Trophoblast cell (in vitro differentiated cells and primary cell): ENCODE data around the gene GET4. TPM values are rescaled to one million over a fixed set of nuclear protein-coding genes. Genes with fewer than 3 reads are reported as not detected.
A peak's percentile ranks its signal among the peaks of the same experiment; 100 is the strongest.

ENCODE experiments used
- DNase-seq, 2 donors: peaks; one replicate each; pipeline ENCODE4 v3.0.0-alpha.2; 2016
- H2AFZ ChIP-seq: 2 replicates; pipeline ENCODE4 v1.6.1; 2013; ENCODE audit warnings: low read length, moderate library complexity, mild to moderate bottlenecking; ENCODE audit not compliant: insufficient read depth, poor library complexity
- H2AK5ac ChIP-seq: 2 replicates; pipeline ENCODE4 v1.6.1; 2013; ENCODE audit warnings: mild to moderate bottlenecking, low read length
- H2BK120ac ChIP-seq: 2 replicates; pipeline ENCODE4 v1.6.1; 2013; ENCODE audit warnings: low read length, mild to moderate bottlenecking, moderate library complexity; ENCODE audit not compliant: insufficient read depth, poor library complexity
- H2BK12ac ChIP-seq: 2 replicates; pipeline ENCODE4 v1.6.1; 2013; ENCODE audit warnings: mild to moderate bottlenecking, low read length, moderate library complexity
- H2BK5ac ChIP-seq: 2 replicates; pipeline ENCODE4 v1.6.1; 2013; ENCODE audit warnings: low read length, low read depth, moderate library complexity, mild to moderate bottlenecking; ENCODE audit not compliant: poor library complexity
- H3K14ac ChIP-seq: 2 replicates; pipeline ENCODE4 v1.6.1; 2013; ENCODE audit warnings: mild to moderate bottlenecking, low read length
- H3K18ac ChIP-seq: 2 replicates; pipeline ENCODE4 v1.6.1; 2013; ENCODE audit warnings: mild to moderate bottlenecking, low read length
- H3K23ac ChIP-seq: 2 replicates; pipeline ENCODE4 v1.6.1; 2013; ENCODE audit warnings: low read length
- H3K27ac ChIP-seq: 2 replicates; pipeline ENCODE4 v1.5.1; 2013; ENCODE audit warnings: low read depth, mild to moderate bottlenecking, inconsistent platforms, low read length, moderate library complexity
- H3K27me3 ChIP-seq: 2 replicates; pipeline ENCODE4 v1.6.1; 2013; ENCODE audit warnings: inconsistent platforms, mild to moderate bottlenecking, low read length, moderate library complexity; ENCODE audit not compliant: insufficient read depth
- H3K36me3 ChIP-seq, 2 experiments: 1 replicate in 1 of 2; 2 replicates in 1 of 2; pipeline ENCODE4 v1.6.1; 2013; ENCODE audit warnings: low read length in 2 of 2, mild to moderate bottlenecking in 2 of 2, moderate library complexity in 1 of 2; ENCODE audit not compliant: insufficient read depth in 2 of 2, control insufficient read depth in 1 of 2
- H3K4ac ChIP-seq: 2 replicates; pipeline ENCODE4 v1.6.1; 2013; ENCODE audit warnings: low read depth, mild to moderate bottlenecking, low read length, moderate library complexity
- H3K4me1 ChIP-seq, 2 experiments: 1 replicate in 1 of 2; 2 replicates in 1 of 2; pipeline ENCODE4 v1.6.1; 2013; ENCODE audit warnings: low read length in 2 of 2, mild to moderate bottlenecking in 2 of 2, moderate library complexity in 1 of 2; ENCODE audit not compliant: insufficient read depth in 2 of 2, control insufficient read depth in 1 of 2
- H3K4me2 ChIP-seq: 2 replicates; pipeline ENCODE4 v1.6.1; 2013; ENCODE audit warnings: inconsistent platforms, mild to moderate bottlenecking, low read length, moderate library complexity
- H3K4me3 ChIP-seq: 2 replicates; pipeline ENCODE4 v1.5.1; 2013; ENCODE audit warnings: mild to moderate bottlenecking, low read depth, low read length, inconsistent platforms
- H3K79me1 ChIP-seq: one replicate; pipeline ENCODE4 v1.6.1; 2013; ENCODE audit warnings: low read length
- H3K79me2 ChIP-seq: 2 replicates; pipeline ENCODE4 v1.6.1; 2013; ENCODE audit warnings: low read length, mild to moderate bottlenecking; ENCODE audit not compliant: control insufficient read depth, insufficient read depth, poor library complexity
- H3K9ac ChIP-seq: 2 replicates; pipeline ENCODE4 v1.6.1; 2013; ENCODE audit warnings: mild to moderate bottlenecking, low read length
- H3K9me3 ChIP-seq: 2 replicates; pipeline ENCODE4 v1.6.1; 2013; ENCODE audit warnings: low read depth, mild to moderate bottlenecking, control low read depth, inconsistent platforms, low read length; ENCODE audit not compliant: insufficient read depth
- H4K12ac ChIP-seq: 2 replicates; pipeline ENCODE4 v1.6.1; 2013; ENCODE audit warnings: low read depth, mild to moderate bottlenecking, low read length, moderate library complexity
- H4K8ac ChIP-seq: 2 replicates; pipeline ENCODE4 v1.6.1; 2013; ENCODE audit warnings: low read depth, mild to moderate bottlenecking, low read length, moderate library complexity
- H4K91ac ChIP-seq: one replicate; pipeline ENCODE4 v1.6.1; 2013; ENCODE audit warnings: low read depth, mild to moderate bottlenecking, low read length, moderate library complexity
- WGBS: extraction: QIAGEN DNeasy Blood & Tissue Kit; methylation state at CpG from one replicate; pipeline ENCODE4 v1.1.7; 2013; ENCODE audit warnings: missing lambda C conversion rate; ENCODE audit not compliant: insufficient read length, insufficient coverage; ENCODE audit errors: extremely low coverage; 5-methylcytosine and 5-hydroxymethylcytosine counted together
- polyA plus RNA-seq: library from polyadenylated mRNA; stranded (reverse); fragments of 200-250 nt; gene quantifications from 2 replicates; pipeline ENCODE4 v1.2.3, GENCODE V29; 2013

Gene GET4
- polyA plus RNA-seq, result 81.6 and 84.3 TPM in 2 replicates

DNA sequence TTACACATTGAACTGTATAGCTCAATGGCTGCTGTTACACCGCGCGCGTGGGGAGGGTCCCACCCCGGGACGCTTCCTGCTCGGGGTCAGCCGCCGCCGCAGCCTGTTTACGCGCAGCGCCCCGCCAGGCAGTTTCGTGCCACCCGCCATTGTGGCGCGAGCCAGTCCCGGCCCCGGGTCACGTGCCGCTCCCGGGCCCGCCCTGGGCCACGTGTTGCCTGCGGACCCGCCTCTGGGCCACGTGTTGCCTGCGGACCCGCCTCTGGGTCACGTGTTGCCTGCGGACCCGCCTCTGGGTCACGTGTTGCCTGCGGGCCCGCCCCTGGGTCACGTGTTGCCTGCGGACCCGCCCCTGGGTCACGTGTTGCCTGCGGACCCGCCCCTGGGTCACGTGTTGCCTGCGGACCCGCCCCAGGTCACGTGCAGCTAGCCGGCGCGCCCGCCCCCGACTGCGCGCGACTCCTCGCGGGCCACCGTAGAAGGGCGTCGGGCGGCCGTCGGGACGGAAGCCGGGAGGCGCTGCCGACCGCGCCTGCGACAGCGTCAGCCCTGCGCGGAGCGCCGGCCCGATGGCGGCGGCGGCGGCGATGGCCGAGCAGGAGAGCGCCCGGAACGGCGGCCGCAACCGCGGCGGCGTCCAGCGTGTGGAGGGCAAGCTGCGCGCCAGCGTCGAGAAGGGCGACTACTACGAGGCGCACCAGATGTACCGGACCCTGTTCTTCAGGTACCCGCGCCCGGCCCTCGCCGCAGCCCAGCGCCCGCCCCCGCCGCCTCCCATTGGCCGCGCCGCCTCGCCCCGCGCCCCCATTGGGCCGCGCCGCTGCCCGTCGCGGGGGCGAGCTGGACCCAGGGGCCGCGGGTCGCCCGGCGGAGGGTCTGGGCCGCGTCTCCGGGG lies at the start of gene GET4:
TSS of gene GET4 (plus strand) at position 478 of the 895 bp plus-strand sequence. CDS start at position 570, 92 bp downstream.
- no CpG with 5 or more reads among the region's 129 CpGs for WGBS

DNA sequence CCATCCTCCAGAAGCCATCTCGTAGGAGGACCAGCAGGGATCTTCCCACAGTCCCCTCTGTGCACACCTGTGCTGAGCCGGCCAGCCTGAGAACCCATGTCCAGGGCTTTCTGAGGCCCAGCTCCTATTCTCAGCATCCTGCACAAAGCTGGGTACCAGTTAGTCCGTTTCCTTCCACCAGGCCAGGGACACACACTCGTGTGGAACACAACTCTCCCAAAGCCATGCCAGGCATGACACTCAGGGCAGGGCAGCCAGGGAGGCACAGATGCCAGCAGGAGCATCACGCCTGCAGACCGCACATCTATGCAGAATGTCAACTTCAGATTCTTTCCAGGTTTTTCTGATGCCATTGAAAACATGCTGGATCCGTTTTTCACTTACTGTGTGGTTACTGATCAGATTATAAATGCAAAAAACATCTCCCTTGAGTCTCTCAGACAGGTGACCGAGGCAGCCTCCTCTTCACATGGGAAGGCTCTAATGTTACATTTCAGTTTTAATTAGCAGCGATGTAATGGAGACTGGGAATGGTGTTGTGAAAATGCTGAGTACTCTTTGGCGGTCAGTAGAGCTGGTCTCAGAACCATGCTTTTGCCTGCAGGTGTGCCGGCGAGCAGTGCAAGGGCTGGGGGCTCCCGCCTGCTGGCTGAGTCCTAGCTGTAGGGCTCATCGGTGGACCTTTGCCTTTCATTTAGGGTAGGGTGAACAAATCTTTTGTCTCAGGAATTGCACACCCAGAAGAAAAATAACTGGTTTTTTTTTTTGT lies 47.4 kb upstream of the GET4 start:
- no peak overlapping the region for H4K8ac ChIP-seq
- H3K4ac ChIP-seq, result peak overlapping the region; percentile 53
- H3K4me2 ChIP-seq, result no peak overlapping the region
- peaks cover 2% of the 10 kb centered on the region for H3K9me3 ChIP-seq
- H3K14ac ChIP-seq, result no peak overlapping the region
- no peak overlapping the region for H2BK5ac ChIP-seq
- no peak overlapping the region for H2BK12ac ChIP-seq
- no peak for DNase-seq
- no peaks in the 10 kb centered on the region for H3K27me3 ChIP-seq
- peaks cover 15 to 18% of the 10 kb centered on the region in 2 experiments for H3K4me1 ChIP-seq
- H4K12ac ChIP-seq, result no peak overlapping the region
- H3K4me3 ChIP-seq, result no peak overlapping the region
- H3K9ac ChIP-seq, result no peak overlapping the region
- H3K27ac ChIP-seq, result no peak overlapping the region
- H3K79me2 ChIP-seq, result peaks cover 5% of the 10 kb centered on the region
- WGBS, result no CpG with 5 or more reads among the region's 14 CpGs
- H2AK5ac ChIP-seq, result no peak overlapping the region
- H3K18ac ChIP-seq, result no peak overlapping the region
- no peak overlapping the region for H2AFZ ChIP-seq
- no peak overlapping the region for H2BK120ac ChIP-seq
- peaks cover 4 to 5% of the 10 kb centered on the region in 2 experiments for H3K36me3 ChIP-seq
- peaks cover 2% of the 10 kb centered on the region for H3K79me1 ChIP-seq
- H3K23ac ChIP-seq, result no peak overlapping the region
- no peak overlapping the region for H4K91ac ChIP-seq

More for the DNA sequence above, at the start of gene GET4:
- no peaks in the 10 kb centered on the region for H3K27me3 ChIP-seq
- H3K4me1 ChIP-seq, result peaks cover 0 to 5% of the 10 kb centered on the region in 2 experiments
- H3K18ac ChIP-seq, result peak within 1 kb of the TSS; percentile 58
- no peak within 1 kb of the TSS for H3K23ac ChIP-seq
- H3K36me3 ChIP-seq, result peaks cover 20 to 21% of the 10 kb centered on the region in 2 experiments
- DNase-seq, result peak; percentile 94 to 95
- peak within 1 kb of the TSS; percentile 63 for H3K4me2 ChIP-seq
- peak within 1 kb of the TSS; percentile 61 for H2AFZ ChIP-seq
- H3K4ac ChIP-seq, result peak within 1 kb of the TSS; percentile 80
- H4K91ac ChIP-seq, result peak within 1 kb of the TSS; percentile 83
- peaks cover 23% of the 10 kb centered on the region for H3K79me2 ChIP-seq
- peak within 1 kb of the TSS; percentile 75 for H2BK5ac ChIP-seq
- H3K9ac ChIP-seq, result peak within 1 kb of the TSS; percentile 89
- H3K27ac ChIP-seq, result peak within 1 kb of the TSS; percentile 68
- peak within 1 kb of the TSS; percentile 36 for H2BK120ac ChIP-seq
- peak within 1 kb of the TSS; percentile 86 for H4K12ac ChIP-seq
- H3K4me3 ChIP-seq, result peak within 1 kb of the TSS; percentile 95
- no peaks in the 10 kb centered on the region for H3K9me3 ChIP-seq
- peak within 1 kb of the TSS; percentile 89 for H3K14ac ChIP-seq
- peak within 1 kb of the TSS; percentile 95 for H2AK5ac ChIP-seq
- H2BK12ac ChIP-seq, result peak within 1 kb of the TSS; percentile 23
- H4K8ac ChIP-seq, result peak within 1 kb of the TSS; percentile 75
- peaks cover 9% of the 10 kb centered on the region for H3K79me1 ChIP-seq

DNA sequence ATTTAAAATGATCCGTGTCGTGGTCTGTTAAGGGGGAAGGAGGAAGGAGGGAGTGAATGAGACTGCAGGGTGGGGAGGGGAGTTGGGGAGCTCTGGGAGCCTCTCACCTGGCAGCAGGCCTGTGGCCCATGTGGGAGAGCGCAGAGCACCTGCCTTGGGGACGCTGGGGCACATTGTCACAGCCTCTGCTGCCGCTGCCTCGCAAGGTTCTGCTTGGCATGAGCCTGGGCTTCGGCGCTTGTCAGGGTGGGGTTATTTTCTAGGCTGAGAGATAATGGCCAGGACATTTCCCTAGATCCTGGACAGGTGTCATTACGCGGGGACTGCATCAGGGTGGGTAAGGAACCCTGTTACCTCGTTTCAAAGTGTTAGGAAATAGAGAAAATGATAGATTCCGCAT lies 46.3 kb upstream of the GET4 start:
- Histone ChIP-seq H3K4me2 (no peak overlapping the region), H4K12ac (no peak overlapping the region), H2AFZ (no peak overlapping the region), H3K27ac (no peak overlapping the region), H2BK12ac (no peak overlapping the region), H3K79me2 (peaks cover 8% of the 10 kb centered on the region), H3K14ac (no peak overlapping the region), H2BK5ac (no peak overlapping the region), H3K9ac (no peak overlapping the region), H3K27me3 (no peaks in the 10 kb centered on the region), H3K4me3 (no peak overlapping the region), H3K4ac (peak overlapping the region; percentile 6), H3K18ac (peak overlapping the region; percentile 82), H3K79me1 (peaks cover 2% of the 10 kb centered on the region), H4K8ac (no peak overlapping the region), H3K4me1 (peaks cover 15 to 18% of the 10 kb centered on the region in 2 experiments), H2AK5ac (no peak overlapping the region), H3K23ac (no peak overlapping the region), H2BK120ac (no peak overlapping the region), H4K91ac (no peak overlapping the region), H3K36me3 (peaks cover 4 to 5% of the 10 kb centered on the region in 2 experiments), H3K9me3 (peaks cover 2% of the 10 kb centered on the region)
- DNase-seq, result no peak
- no CpG with 5 or more reads among the region's 12 CpGs for WGBS

DNA sequence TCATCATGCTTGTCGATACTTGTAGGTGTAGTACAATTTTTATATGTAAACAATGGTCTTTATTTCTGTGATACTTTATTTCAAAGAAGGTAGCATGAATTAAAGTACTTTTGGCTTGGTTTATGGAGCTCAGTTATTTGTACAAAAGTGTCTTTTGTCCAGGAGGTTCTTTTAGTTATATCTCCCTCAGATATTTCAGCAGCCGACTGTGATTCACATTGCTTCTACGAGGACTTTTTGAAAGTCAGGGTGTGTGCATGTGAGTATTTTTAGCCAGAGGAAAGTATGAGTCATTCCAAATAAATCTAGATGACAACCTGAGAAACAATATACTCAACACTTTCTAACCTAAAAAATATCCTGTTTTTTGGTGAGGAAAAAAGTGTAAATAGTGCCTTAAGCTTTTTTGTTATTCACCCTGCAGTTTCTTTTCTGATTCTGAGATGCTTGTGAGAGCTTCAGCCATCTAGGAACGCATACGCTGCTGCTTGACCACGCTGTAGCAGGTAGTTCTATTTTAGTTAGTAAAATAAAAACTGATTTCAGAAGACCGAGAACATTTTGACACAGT lies 44.7 kb upstream of the GET4 start:
- H3K79me1 ChIP-seq, result peaks cover 2% of the 10 kb centered on the region
- peak overlapping the region; percentile 91 for H3K27ac ChIP-seq
- H3K4me3 ChIP-seq, result no peak overlapping the region
- peaks cover 2% of the 10 kb centered on the region for H3K9me3 ChIP-seq
- no peak overlapping the region for H4K12ac ChIP-seq
- H3K4me1 ChIP-seq, result peaks cover 21% of the 10 kb centered on the region in 2 experiments
- H3K18ac ChIP-seq, result no peak overlapping the region
- peaks cover 6 to 10% of the 10 kb centered on the region in 2 experiments for H3K36me3 ChIP-seq
- H2BK120ac ChIP-seq, result no peak overlapping the region
- H4K91ac ChIP-seq, result peak overlapping the region; percentile 29
- peak overlapping the region; percentile 12 for H2BK5ac ChIP-seq
- no peaks in the 10 kb centered on the region for H3K27me3 ChIP-seq
- no peak overlapping the region for H3K14ac ChIP-seq
- H2BK12ac ChIP-seq, result no peak overlapping the region
- WGBS, result no CpG with 5 or more reads among the region's 7 CpGs
- H3K4me2 ChIP-seq, result peak overlapping the region; percentile 40
- DNase-seq, result peak; percentile 57 to 84
- no peak overlapping the region for H2AK5ac ChIP-seq
- peaks cover 6% of the 10 kb centered on the region for H3K79me2 ChIP-seq
- H3K9ac ChIP-seq, result no peak overlapping the region
- H4K8ac ChIP-seq, result no peak overlapping the region
- no peak overlapping the region for H2AFZ ChIP-seq
- H3K23ac ChIP-seq, result no peak overlapping the region
- H3K4ac ChIP-seq, result no peak overlapping the region
